Cardiac fibroblast (primary cell): ENCODE results near the gene LIX1.
A peak's percentile ranks its signal among the peaks of the same experiment; 100 is the strongest.
"Not testable (repeated sequence)": the region's sequence is repeated elsewhere in the genome, so short reads cannot be mapped to it uniquely, and the experiment has no call there.

Experiments
- DNase-seq, 2 donors: peaks; one replicate each; pipeline versions ENCODE4 v3.0.0 to v3.0.0-alpha.2; 2010; ENCODE audit warnings: low read depth in 2 of 2
- H3K4me3 ChIP-seq, 2 donors: replicated peaks in 1 of 2; 1 replicate in 1 of 2; 2 replicates in 1 of 2; pipeline ENCODE4 v1.5.1; 2011; ENCODE audit warnings: low read depth in 2 of 2, low read length in 2 of 2, mild to moderate bottlenecking in 2 of 2, moderate library complexity in 1 of 2
- TF ChIP-seq, protein P1 (sequence below): IDR thresholded peaks from one replicate; pipeline ENCODE4 v1.5.1; 2011; ENCODE audit warnings: low read depth, mild to moderate bottlenecking, low read length, inconsistent platforms

Gene LIX1

DNA sequence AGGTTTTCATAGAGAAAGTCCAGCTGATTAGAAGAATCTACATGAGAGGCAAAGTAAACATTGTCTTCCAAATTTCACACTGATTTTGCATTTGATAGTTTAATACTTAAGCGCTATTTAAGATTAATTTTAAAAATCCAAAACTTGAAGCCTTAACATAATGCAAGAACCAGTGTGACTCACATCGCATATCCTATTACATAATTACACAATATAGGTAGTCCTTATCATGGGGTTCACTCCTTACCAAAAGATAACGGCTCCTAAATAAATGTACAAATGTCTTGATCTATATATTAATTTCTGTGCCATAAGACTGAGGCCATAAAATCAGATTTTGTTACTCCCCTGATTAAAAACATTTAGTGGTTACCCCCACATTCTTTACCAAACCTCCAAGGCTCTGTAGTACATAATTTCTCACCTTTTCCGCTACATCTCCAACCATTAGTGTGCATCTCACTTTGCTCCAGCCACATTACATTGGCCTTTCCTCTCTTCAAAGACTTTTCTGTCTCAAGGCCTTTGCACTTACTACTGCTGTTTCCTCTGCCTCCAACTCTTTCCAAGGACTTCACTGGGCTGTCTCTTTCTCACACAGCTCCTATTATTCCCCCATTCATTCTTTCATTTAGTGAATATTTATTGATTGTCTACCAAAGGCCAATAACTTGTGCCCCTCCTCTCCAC is 39.6 kb upstream of the LIX1 start:
- H3K4me3 ChIP-seq: peak overlapping the region; percentile 80 to 85
- TF ChIP-seq, protein P1, sequence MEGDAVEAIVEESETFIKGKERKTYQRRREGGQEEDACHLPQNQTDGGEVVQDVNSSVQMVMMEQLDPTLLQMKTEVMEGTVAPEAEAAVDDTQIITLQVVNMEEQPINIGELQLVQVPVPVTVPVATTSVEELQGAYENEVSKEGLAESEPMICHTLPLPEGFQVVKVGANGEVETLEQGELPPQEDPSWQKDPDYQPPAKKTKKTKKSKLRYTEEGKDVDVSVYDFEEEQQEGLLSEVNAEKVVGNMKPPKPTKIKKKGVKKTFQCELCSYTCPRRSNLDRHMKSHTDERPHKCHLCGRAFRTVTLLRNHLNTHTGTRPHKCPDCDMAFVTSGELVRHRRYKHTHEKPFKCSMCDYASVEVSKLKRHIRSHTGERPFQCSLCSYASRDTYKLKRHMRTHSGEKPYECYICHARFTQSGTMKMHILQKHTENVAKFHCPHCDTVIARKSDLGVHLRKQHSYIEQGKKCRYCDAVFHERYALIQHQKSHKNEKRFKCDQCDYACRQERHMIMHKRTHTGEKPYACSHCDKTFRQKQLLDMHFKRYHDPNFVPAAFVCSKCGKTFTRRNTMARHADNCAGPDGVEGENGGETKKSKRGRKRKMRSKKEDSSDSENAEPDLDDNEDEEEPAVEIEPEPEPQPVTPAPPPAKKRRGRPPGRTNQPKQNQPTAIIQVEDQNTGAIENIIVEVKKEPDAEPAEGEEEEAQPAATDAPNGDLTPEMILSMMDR: no peak
- peak; percentile 6 to 42 for DNase-seq

DNA sequence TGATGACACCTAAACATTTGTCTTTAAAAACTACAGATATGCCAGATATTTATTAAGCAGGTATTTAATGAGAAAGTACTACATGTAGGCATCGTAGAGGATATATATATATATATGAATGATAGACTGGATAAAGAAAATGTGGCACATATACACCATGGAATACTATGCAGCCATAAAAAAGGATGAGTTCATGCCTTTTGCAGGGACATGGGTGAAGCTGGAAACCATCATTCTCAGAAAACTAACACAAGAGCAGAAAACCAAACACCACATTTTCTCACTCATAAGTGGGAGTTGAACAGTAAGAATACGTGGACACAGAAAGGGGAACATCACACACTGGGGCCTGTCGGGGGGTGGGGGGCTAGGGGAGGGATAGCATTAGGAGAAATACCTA is 37.0 kb upstream of the LIX1 start:
- not testable (repeated sequence) for DNase-seq

DNA sequence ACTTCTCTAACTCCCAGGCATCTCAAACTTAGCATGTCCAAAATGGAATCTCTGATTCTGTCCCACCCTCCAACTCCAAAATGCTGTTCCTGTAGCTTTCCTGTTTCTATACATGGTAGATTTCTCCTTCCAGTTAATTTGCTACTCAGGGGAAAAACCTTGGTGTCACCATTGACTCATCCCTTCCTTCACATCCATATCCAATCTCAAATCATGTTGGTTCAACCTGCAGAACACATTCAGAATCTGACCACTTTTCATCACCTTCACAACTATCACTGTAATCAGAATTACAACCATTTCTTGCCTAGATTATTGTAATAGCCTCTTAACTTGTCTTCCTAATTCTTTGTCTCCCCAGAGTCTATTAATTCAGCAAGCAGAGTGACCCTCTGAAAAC is 29.8 kb upstream of the LIX1 start:
- no peak overlapping the region for H3K4me3 ChIP-seq
- TF ChIP-seq, protein P1: no peak
- DNase-seq: no peak

More for the DNA sequence above, 37.0 kb upstream of the LIX1 start:
- H3K4me3 ChIP-seq: not testable (repeated sequence)

DNA sequence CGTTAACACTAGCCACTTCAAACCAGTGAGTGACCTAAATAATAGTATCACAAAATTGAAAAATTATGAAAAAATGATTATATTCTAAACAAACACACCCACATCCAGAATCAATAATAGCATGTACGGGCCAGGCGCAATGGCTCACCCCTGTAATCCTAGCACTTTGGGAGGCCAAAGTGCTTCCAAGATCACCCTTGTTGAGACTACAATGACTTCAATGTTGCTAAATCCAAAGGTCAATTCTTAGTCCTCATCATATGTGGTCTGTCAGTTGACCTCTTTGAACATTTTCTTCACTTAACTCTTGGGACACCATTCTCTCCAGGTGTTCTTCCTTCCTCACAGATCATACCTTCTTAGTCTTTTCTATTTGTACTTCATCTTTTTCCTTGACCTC is 29.3 kb upstream of the LIX1 start:
- TF ChIP-seq, protein P1: no peak
- DNase-seq: no peak
- H3K4me3 ChIP-seq: no peak overlapping the region

DNA sequence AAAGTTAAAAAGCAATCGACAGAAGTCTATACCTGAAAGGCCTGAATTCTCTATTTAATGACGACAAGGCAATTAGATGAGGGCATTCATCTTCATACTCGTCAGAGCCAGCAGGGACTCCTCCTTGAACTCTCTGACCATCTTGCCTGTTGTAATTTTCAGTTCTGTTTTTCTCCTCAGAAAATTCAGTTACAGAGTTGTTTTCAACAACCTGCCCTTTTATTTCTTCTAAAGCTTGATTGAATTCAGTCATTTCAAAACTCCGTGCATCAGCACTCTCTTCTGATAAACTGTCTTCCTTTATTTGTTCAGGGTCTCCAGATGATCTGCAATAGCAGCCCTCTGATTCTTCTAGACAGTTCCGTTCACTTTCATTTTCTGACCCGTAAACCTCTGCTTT is 25.0 kb upstream of the LIX1 start:
- TF ChIP-seq, protein P1: no peak
- no peak overlapping the region for H3K4me3 ChIP-seq
- no peak for DNase-seq

DNA sequence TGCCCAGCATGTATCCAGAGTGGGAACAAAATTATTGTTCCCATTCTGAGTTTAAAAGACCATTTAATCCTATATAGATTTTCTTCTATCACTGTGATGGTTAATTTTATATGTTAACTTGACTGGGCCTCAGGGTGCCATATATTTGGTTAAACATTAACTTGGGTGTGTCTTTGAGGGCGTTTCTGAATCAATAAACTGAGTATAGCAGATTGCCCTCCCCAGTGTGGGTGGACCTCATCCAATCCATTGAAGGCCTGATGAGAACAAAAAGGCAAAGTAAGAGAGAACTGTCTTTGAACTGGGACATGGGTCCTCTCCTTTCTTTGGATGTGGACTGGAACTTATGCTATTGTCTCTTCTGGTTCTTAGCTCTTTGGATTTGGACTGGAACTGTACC is 23.3 kb upstream of the LIX1 start:
- no peak overlapping the region for H3K4me3 ChIP-seq
- DNase-seq: no peak
- TF ChIP-seq, protein P1: no peak

DNA sequence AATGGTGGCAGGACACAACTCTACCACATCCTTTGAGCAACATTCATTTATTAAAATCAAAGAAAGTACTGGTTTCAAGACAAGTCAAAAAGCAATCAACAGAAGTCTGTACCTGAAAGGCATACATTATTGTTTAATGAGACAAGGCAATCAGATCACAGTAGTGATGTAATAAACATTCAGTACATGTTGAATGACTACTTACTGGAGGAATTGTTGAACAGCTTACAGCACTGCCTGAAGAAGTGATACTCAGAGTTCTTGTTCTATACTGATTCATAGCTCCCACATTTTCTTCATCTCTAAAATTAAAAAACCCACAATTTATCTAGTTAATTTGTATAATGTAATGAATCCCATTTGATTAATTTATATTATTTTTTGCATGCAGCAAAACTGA is 22.4 kb upstream of the LIX1 start:
- peak in 1 of 2 donors; percentile 42 for DNase-seq
- TF ChIP-seq, protein P1: no peak
- H3K4me3 ChIP-seq: no peak overlapping the region
